Tibial artery (tissue), 4 donors: ENCODE data around the gene STIM2.

Source experiments
- DNase-seq, 2 donors: peaks; one replicate each; pipeline ENCODE4 v3.0.0-alpha.2; 2019
- H3K27ac ChIP-seq, 2 donors: fragments of 200-600 bp; sonication (generic) in 1 of 2; 1 replicate in 1 of 2; 2 replicates in 1 of 2; pipeline ENCODE4 v1.5.1; 2018 to 2019; ENCODE audit warnings: mild to moderate bottlenecking in 1 of 2
- H3K27me3 ChIP-seq, 2 donors: fragments of 200-600 bp; sonication (generic) in 1 of 2; one replicate each; pipeline versions ENCODE4 v1.5.1 to v1.6.0; 2016 to 2019
- H3K36me3 ChIP-seq, 3 donors: fragments of 200-600 bp; sonication (generic) in 2 of 3; one replicate each; pipeline ENCODE4 v1.5.1; 2016 to 2019; ENCODE audit warnings: mild to moderate bottlenecking in 2 of 3
- H3K4me1 ChIP-seq, 4 donors: fragments of 200-600 bp; sonication (generic) in 2 of 4; 1 replicate in 3 of 4; 2 replicates in 1 of 4; pipeline ENCODE4 v1.5.1; 2016 to 2019
- H3K4me3 ChIP-seq, 2 donors: fragments of 200-600 bp; sonication (generic) in 1 of 2; 1 replicate in 1 of 2; 2 replicates in 1 of 2; pipeline ENCODE4 v1.5.1; 2018 to 2019; ENCODE audit warnings: mild to moderate bottlenecking in 2 of 2
- H3K9me3 ChIP-seq, 3 donors: fragments of 200-600 bp; sonication (generic) in 1 of 3; one replicate each; pipeline ENCODE4 v1.5.1; 2016 to 2019
- intact Hi-C: fragments of 100-400 bp; cut with DNase I; formaldehyde crosslinking; loops from one replicate; pipeline ENCODE4 v1.15.0; 2023; ENCODE audit warnings: low total_unique reads
- TF ChIP-seq, protein P1 (sequence below), 2 experiments: fragments of 200-600 bp in 1 of 2; fragments of 450-650 bp in 1 of 2; IDR thresholded peaks; one replicate each; pipeline ENCODE4 v1.5.1; 2017 to 2019; ENCODE audit warnings: antibody characterized with exemption in 2 of 2, mild to moderate bottlenecking in 1 of 2, moderate library complexity in 1 of 2

The STIM2 gene

DNA sequence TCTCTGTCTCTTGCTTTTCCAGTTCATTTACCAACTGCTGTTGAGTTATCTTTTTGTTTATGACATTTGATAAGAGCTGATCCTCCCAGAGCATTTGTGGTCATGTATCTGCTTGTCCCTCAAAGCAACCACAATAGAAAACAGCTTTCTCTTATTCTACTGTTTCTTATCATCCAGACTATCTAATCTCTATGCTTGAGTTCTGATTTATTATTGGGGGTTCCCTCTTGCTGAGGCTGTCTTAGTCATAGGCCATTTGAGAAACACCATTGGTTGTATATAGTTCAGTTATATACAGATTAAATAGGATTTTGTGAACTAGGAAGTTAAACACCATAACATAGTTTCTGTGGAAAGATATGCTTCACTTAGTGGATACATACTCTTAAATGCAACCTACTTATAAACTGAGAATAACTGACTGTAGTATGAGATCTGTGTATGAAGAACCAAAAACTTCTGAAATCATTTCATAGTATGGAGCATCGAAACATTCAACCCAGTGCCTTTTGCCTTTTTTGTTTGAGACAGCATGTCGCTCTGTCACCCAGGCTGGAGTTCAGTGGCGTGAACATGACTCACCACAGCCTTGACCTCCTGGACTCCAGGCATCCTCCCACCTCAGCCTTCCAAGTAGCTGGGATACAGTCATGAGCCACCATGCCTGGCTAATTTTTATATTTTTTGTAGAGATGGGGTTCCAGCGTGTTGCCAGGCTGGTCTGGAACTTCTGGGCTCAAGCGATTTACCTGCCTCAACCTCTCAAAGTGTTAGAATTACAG is 75.8 kb downstream of the STIM2 start:
- Histone ChIP-seq H3K9me3 (no peaks in the 10 kb centered on the region), H3K4me3 (no peak overlapping the region), H3K27ac (no peak overlapping the region), H3K36me3 (no peaks in the 10 kb centered on the region), H3K4me1 (no peaks in the 10 kb centered on the region), H3K27me3 (no peaks in the 10 kb centered on the region)
- TF ChIP-seq, protein P1, sequence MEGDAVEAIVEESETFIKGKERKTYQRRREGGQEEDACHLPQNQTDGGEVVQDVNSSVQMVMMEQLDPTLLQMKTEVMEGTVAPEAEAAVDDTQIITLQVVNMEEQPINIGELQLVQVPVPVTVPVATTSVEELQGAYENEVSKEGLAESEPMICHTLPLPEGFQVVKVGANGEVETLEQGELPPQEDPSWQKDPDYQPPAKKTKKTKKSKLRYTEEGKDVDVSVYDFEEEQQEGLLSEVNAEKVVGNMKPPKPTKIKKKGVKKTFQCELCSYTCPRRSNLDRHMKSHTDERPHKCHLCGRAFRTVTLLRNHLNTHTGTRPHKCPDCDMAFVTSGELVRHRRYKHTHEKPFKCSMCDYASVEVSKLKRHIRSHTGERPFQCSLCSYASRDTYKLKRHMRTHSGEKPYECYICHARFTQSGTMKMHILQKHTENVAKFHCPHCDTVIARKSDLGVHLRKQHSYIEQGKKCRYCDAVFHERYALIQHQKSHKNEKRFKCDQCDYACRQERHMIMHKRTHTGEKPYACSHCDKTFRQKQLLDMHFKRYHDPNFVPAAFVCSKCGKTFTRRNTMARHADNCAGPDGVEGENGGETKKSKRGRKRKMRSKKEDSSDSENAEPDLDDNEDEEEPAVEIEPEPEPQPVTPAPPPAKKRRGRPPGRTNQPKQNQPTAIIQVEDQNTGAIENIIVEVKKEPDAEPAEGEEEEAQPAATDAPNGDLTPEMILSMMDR (IDR thresholded peaks at IDR 0.05): no peak
- intact Hi-C loops: no loop called here
- DNase-seq: no peak

DNA sequence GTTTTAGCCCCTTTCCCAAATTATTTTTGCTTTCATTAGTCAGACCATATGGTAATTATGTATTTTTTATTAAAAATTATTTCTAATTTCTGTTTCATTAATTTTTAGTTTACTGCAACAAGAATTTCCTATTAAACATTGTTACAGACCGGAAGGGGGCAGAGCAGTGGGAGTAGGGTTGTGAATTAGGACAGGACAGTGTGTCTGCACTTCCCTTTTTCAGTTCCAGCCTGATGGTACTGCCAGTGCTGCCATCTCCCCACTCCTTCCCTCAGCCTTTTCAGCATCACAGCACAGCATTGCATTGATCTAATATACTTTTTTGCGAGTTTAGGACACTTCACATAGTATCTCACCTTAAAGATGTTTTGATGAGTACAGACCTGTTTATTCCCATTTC is 76.5 kb downstream of the STIM2 start:
- TF ChIP-seq, protein P1 (IDR thresholded peaks at IDR 0.05): no peak
- H3K36me3 ChIP-seq: no peaks in the 10 kb centered on the region
- no peaks in the 10 kb centered on the region for H3K9me3 ChIP-seq
- no peak overlapping the region for H3K4me3 ChIP-seq
- H3K4me1 ChIP-seq: no peaks in the 10 kb centered on the region
- no peak for DNase-seq
- intact Hi-C loops: no loop called here
- H3K27ac ChIP-seq: no peak overlapping the region
- no peaks in the 10 kb centered on the region for H3K27me3 ChIP-seq

DNA sequence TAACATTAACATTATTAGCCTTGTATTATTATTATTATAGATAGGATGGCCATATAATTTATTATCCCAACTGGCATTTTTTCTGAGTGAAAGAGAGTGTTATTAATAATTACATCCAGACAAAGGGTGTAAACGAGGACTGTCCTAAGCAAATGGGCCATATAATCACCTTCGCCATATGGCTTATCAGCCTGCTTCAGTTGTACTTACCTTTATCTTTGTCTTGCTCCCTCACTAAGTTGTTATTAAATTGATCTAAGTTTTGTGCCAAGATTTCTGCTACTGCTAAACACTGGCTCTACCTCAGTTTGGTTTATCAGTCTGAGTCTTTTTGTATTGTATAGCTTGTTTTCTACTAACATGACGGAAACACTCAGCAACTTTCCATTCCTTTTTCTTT is 76.9 kb downstream of the STIM2 start:
- Histone ChIP-seq H3K27ac (no peak overlapping the region), H3K9me3 (no peaks in the 10 kb centered on the region), H3K36me3 (no peaks in the 10 kb centered on the region), H3K27me3 (no peaks in the 10 kb centered on the region), H3K4me3 (no peak overlapping the region), H3K4me1 (no peaks in the 10 kb centered on the region)
- TF ChIP-seq, protein P1 (IDR thresholded peaks at IDR 0.05): no peak
- DNase-seq: no peak
- intact Hi-C loops: no loop called here

DNA sequence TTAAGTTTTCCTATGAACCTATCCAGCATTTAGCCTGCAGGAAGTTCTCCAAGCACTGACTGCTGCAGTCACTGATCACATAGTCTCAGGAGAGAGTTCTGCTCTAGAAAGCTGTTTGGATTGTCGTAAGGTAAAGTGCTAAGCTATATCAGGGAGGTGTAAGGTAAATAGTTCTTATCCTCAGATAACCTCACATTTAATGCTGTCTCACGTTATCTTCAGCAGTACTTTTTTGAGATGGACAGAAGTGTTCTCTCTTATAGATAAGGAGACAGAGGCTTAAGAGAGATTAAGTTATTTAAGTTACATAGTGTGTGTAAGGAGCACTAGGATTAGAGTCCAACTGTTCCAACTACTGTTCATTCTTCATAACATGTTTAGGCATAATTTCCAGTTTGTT is 77.9 kb downstream of the STIM2 start:
- Histone ChIP-seq H3K27me3 (no peaks in the 10 kb centered on the region), H3K4me1 (no peaks in the 10 kb centered on the region), H3K27ac (no peak overlapping the region), H3K36me3 (no peaks in the 10 kb centered on the region), H3K4me3 (no peak overlapping the region), H3K9me3 (no peaks in the 10 kb centered on the region)
- TF ChIP-seq, protein P1 (IDR thresholded peaks at IDR 0.05): no peak
- no peak for DNase-seq
- intact Hi-C loops: no loop called here

DNA sequence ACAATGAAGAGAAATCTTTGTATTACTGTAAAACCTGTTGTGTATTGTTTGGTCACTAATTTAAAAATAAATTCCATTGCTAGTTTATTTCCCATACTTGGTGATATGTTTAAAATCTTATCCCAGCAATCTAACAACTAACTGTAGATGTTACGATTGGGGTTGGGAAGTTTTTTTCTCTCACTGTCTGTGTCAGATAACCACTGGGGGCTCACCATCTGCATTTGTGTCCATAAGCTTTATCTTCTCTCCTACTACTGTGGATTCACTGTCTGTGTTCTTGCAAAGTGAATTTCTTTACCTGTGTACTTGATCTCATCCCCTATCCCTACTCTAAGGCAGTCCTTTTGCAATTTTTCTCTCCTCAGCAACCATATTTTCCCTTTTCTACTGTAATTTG is 81.3 kb downstream of the STIM2 start:
- Histone ChIP-seq H3K9me3 (no peaks in the 10 kb centered on the region), H3K4me3 (no peak overlapping the region), H3K27me3 (no peaks in the 10 kb centered on the region), H3K4me1 (no peaks in the 10 kb centered on the region), H3K36me3 (no peaks in the 10 kb centered on the region), H3K27ac (no peak overlapping the region)
- intact Hi-C loops: no loop called here
- TF ChIP-seq, protein P1 (IDR thresholded peaks at IDR 0.05): no peak
- no peak for DNase-seq
